Fibroblast of the aortic adventitia (primary cell): ENCODE data around the gene CIITA. TPM values are rescaled to one million over a fixed set of nuclear protein-coding genes. Genes with fewer than 3 reads are reported as not detected.

Source experiments
- DNase-seq: peaks from one replicate; pipeline ENCODE4 v3.0.0-alpha.2; 2010; ENCODE audit warnings: low read depth
- H3K4me3 ChIP-seq: 2 replicates; pipeline ENCODE4 v1.5.1; 2011; ENCODE audit warnings: low read depth, mild to moderate bottlenecking, control low read depth, low read length, moderate library complexity
- total RNA-seq: library from RNA; depleted of rRNA; stranded (reverse); fragments of >200 nt; gene quantifications from 2 replicates; pipeline ENCODE4 v1.2.3, GENCODE V29; 2012; ENCODE audit warnings: low replicate concordance
- TF ChIP-seq, protein P1 (sequence below): IDR thresholded peaks from 2 replicates; pipeline ENCODE4 v1.5.1; 2011; ENCODE audit warnings: mild to moderate bottlenecking, low read length, control low read depth, inconsistent platforms; ENCODE audit not compliant: insufficient read depth

The CIITA gene
- total RNA-seq, 1 donor = 1.3 TPM

DNA sequence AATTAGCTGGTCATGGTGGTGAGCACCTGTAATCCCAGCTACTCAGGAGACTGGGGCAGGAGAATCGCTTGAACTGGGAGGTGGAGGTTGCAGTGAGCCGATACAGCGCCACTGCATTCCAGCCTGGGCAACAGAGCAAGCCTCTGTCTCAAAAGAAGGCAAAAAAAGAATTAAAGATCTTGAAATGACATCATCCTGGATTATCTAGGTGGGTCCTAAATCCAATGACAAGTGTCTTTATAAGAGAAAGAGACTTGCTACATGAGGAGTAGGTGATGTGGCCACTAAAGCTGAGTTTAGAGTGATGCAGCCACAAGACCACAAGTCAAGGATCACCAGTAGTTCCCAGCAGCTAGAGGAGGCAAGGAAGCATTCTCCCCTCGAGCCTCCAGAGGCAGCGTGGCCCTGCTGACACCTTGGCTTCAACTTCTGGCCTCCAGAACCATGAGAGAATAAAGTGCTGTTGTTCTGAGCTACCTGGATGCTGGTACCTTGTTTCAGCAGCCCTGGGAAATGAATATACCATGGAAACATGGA is 15.8 kb downstream of the CIITA start:
- DNase-seq = no peak
- H3K4me3 ChIP-seq = no peak overlapping the region
- TF ChIP-seq, protein P1, sequence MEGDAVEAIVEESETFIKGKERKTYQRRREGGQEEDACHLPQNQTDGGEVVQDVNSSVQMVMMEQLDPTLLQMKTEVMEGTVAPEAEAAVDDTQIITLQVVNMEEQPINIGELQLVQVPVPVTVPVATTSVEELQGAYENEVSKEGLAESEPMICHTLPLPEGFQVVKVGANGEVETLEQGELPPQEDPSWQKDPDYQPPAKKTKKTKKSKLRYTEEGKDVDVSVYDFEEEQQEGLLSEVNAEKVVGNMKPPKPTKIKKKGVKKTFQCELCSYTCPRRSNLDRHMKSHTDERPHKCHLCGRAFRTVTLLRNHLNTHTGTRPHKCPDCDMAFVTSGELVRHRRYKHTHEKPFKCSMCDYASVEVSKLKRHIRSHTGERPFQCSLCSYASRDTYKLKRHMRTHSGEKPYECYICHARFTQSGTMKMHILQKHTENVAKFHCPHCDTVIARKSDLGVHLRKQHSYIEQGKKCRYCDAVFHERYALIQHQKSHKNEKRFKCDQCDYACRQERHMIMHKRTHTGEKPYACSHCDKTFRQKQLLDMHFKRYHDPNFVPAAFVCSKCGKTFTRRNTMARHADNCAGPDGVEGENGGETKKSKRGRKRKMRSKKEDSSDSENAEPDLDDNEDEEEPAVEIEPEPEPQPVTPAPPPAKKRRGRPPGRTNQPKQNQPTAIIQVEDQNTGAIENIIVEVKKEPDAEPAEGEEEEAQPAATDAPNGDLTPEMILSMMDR = no peak

DNA sequence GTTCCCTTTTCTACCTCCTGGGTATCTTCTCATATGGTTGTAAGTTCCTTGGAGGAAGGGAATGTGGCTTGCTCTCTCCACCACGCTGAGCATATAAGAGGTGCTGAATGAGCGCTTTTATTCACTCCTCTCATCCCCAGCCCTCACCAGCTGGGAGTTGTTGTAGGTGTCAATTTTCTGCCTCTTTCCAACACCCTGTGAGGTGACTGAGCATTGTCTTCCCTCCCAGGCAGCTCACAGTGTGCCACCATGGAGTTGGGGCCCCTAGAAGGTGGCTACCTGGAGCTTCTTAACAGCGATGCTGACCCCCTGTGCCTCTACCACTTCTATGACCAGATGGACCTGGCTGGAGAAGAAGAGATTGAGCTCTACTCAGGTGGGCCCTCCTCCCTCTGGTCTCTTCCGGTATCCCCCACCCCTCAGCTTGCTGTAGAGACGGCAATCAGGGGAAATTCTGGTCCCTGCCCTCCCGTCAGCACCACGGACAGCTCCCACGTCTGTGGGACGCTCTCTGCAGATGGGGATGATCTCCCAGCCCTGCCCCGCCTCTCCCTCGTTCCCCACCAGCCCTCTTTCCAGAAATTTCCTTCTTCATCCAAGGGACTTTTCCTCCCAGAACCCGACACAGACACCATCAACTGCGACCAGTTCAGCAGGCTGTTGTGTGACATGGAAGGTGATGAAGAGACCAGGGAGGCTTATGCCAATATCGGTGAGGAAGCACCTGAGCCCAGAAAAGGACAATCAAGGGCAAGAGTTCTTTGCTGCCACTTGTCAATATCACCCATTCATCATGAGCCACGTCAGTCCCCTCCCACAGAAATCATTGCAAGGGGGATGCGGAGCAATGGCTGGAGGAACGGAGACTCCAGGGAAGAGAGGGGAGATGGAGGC is 18.3 kb downstream of the CIITA start:
- DNase-seq = peak; percentile 31
- no peak overlapping the region for H3K4me3 ChIP-seq
- TF ChIP-seq, protein P1 = no peak

DNA sequence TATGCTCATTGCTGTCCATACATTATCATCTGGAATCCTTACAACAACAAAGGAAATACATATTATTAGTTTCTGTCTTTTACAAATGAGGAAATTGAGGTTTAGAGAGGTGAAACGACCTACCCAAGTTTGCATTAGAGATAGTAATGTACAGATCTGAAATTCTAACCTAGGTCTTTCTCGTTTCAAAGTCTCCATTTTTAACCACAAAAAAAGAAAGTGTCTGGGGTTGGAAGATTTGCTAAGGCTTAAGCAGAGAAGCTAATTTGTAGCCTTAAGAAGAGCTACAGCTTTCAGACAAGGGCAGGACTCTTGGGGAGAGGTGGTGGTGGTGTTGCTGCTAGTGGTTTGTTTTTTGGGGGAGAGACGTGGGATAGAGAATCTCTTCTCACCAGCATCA is 19.2 kb downstream of the CIITA start:
- TF ChIP-seq, protein P1 = no peak
- DNase-seq = no peak

DNA sequence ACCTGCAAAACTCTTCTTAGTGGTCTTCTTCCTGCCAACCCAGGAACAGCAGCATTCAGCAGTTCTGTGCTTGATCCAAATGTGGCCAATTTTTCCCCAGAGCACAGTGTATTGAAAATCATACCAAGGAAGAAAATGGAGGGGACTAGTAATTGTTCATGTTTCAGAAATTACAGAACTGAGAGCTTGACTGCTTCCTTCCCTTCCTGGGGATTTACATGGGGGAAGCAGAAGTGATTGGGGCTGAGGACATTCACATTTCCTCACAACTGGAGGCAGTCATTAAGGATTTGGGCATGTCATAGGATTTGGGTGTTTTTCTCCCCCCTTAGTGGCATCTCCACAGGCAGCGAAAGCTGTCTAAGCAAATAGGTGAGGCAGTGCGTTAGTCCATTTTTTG is 19.7 kb downstream of the CIITA start:
- DNase-seq = no peak
- H3K4me3 ChIP-seq = no peak overlapping the region
- TF ChIP-seq, protein P1 = no peak

More for the DNA sequence above, 19.2 kb downstream of the CIITA start:
- no peak overlapping the region for H3K4me3 ChIP-seq

DNA sequence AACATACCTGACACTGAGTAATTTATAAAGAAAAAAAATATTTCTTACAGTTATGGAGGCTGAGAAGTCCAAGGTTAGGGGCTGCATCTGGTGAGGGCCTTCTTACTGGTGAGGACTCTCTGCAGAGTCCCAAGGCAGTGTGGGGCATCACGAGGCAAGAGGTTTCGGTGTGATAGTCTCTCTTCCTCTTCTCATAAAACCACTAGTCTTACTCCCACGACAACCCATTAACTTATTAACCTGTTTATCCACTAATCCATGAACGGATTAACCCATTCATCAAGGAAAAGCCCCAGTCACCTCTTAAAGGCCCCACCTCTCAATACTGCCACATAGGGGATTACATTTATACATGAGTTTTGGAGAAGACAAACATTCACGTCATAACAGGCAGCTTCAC is 20.1 kb downstream of the CIITA start:
- no peak overlapping the region for H3K4me3 ChIP-seq
- TF ChIP-seq, protein P1 = no peak
- DNase-seq = no peak

DNA sequence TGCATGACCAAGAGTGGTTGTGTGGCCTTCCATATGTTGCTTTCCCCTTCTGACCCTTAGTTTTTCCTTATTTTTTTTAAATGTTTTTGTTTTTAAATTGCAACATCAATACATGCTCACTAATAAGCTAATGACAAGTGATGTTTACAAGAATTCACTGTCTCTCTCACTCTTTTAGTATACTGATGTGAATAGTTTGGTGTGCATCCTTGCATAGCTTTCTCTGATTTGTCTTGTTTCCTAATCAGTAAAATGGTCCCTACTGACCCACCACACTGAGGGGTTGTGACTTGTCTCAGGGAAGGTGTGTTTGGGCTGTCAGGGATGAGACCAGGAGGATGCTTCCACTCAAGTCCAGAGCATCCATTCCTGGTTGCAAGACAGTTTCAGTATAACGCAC is 26.0 kb downstream of the CIITA start:
- H3K4me3 ChIP-seq = no peak overlapping the region
- DNase-seq = no peak
- TF ChIP-seq, protein P1 = no peak
